Upper lobe of left lung (tissue), 4 donors: ENCODE results near the gene PLXNA2.

ENCODE experiments used
- EP300 ChIP-seq, 4 donors: sonication (generic); formaldehyde crosslinking; IDR thresholded peaks; one replicate each; pipeline ENCODE4 v1.5.1; 2017; ENCODE audit warnings: antibody characterized with exemption in 4 of 4, control low read depth in 2 of 4
- POLR2A ChIP-seq, 4 donors: fragments of 450-650 bp; IDR thresholded peaks; one replicate each; pipeline ENCODE4 v1.5.1; 2016 to 2017; ENCODE audit warnings: antibody characterized with exemption in 4 of 4, mild to moderate bottlenecking in 2 of 4
- POLR2AphosphoS5 ChIP-seq, 2 donors: sonication (generic); formaldehyde crosslinking; IDR thresholded peaks; one replicate each; pipeline ENCODE4 v1.5.1; 2017; ENCODE audit warnings: antibody characterized with exemption in 2 of 2
- TF ChIP-seq, protein P1 (sequence below), 6 experiments: fragments of 450-650 bp in 4 of 6; fragments of 200-600 bp in 2 of 6; sonication (generic) in 2 of 6; IDR thresholded peaks; one replicate each; pipeline ENCODE4 v1.5.1; 2016 to 2019; ENCODE audit warnings: antibody characterized with exemption in 6 of 6

- TF ChIP-seq, protein P1, sequence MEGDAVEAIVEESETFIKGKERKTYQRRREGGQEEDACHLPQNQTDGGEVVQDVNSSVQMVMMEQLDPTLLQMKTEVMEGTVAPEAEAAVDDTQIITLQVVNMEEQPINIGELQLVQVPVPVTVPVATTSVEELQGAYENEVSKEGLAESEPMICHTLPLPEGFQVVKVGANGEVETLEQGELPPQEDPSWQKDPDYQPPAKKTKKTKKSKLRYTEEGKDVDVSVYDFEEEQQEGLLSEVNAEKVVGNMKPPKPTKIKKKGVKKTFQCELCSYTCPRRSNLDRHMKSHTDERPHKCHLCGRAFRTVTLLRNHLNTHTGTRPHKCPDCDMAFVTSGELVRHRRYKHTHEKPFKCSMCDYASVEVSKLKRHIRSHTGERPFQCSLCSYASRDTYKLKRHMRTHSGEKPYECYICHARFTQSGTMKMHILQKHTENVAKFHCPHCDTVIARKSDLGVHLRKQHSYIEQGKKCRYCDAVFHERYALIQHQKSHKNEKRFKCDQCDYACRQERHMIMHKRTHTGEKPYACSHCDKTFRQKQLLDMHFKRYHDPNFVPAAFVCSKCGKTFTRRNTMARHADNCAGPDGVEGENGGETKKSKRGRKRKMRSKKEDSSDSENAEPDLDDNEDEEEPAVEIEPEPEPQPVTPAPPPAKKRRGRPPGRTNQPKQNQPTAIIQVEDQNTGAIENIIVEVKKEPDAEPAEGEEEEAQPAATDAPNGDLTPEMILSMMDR (IDR thresholded peaks at IDR 0.05) = no peak
- TF ChIP-seq POLR2A (IDR thresholded peaks at IDR 0.05) (no peak), POLR2AphosphoS5 (IDR thresholded peaks at IDR 0.05) (no peak), EP300 (IDR thresholded peaks at IDR 0.05) (no peak)
Measured at GRCh38 chr1:208223136-208223535, 21.0 kb downstream of the PLXNA2 start.
